Measurements from ENCODE around the gene ASB18.
"Not testable (repeated sequence)": the region's sequence is repeated elsewhere in the genome, so short reads cannot be mapped to it uniquely, and the experiment has no call there.

ASB18 gene

GRCh38 chr2:236271851-236272250, 7.6 kb upstream of the ASB18 start:
- H3K36me3 ChIP-seq (ENCODE audit: insufficient read depth, low read length): no peaks in the 10 kb centered on the region
- H3K9me3 ChIP-seq (ENCODE audit: low read depth, low read length): no peaks in the 10 kb centered on the region
- H3K4me3 ChIP-seq: no peak overlapping the region
- no peak overlapping the region for H3K9ac ChIP-seq (ENCODE audit: insufficient read length)
- TF ChIP-seq POLR2AphosphoS5 (IDR thresholded peaks at IDR 0.05; ENCODE audit: borderline replicate concordance, low read depth, low read length): no peak
- no peak for TF ChIP-seq FOXP2 (optimal IDR thresholded peaks at IDR 0.05; ENCODE audit: control extremely low read depth, extremely low read length, insufficient read depth)
- no peak for TF ChIP-seq EZH2 (IDR thresholded peaks at IDR 0.05)
- no peak for DNase-seq (ENCODE audit: low read depth, low spot score)
- no peak overlapping the region for H3K27ac ChIP-seq

- H3K9me3 ChIP-seq (ENCODE audit: low read depth, low read length); H3K4me3 ChIP-seq: not testable (repeated sequence)
These were observed 5.7 kb upstream of the ASB18 start for GRCh38 chr2:236269876-236270275.

GRCh38 chr2:236265675-236266074, 1.5 kb upstream of the ASB18 start:
- TF ChIP-seq POLR2AphosphoS5 (IDR thresholded peaks at IDR 0.05; ENCODE audit: borderline replicate concordance, low read depth, low read length): no peak
- no peak for TF ChIP-seq FOXP2 (optimal IDR thresholded peaks at IDR 0.05; ENCODE audit: control extremely low read depth, extremely low read length, insufficient read depth)
- no peak for TF ChIP-seq EZH2 (IDR thresholded peaks at IDR 0.05)
- Histone ChIP-seq H3K4me3 (no peak overlapping the region), H3K36me3 (ENCODE audit: insufficient read depth, low read length) (no peaks in the 10 kb centered on the region), H3K27ac (no peak overlapping the region), H3K9ac (ENCODE audit: insufficient read length) (no peak overlapping the region), H3K9me3 (ENCODE audit: low read depth, low read length) (no peaks in the 10 kb centered on the region)
- DNase-seq (ENCODE audit: low read depth, low spot score): no peak

More at GRCh38 chr2:236269876-236270275, 5.7 kb upstream of the ASB18 start:
- not testable (repeated sequence) for H3K27ac ChIP-seq; H3K36me3 ChIP-seq (ENCODE audit: insufficient read depth, low read length); H3K9ac ChIP-seq (ENCODE audit: insufficient read length); DNase-seq (ENCODE audit: low read depth, low spot score)

- no peak for TF ChIP-seq EZH2 (IDR thresholded peaks at IDR 0.05)
- no peak for TF ChIP-seq POLR2AphosphoS5 (IDR thresholded peaks at IDR 0.05; ENCODE audit: borderline replicate concordance, low read depth, low read length)
- no peak for TF ChIP-seq FOXP2 (optimal IDR thresholded peaks at IDR 0.05; ENCODE audit: control extremely low read depth, extremely low read length, insufficient read depth)
- Histone ChIP-seq H3K9ac (ENCODE audit: insufficient read length) (no peak overlapping the region), H3K9me3 (ENCODE audit: low read depth, low read length) (no peaks in the 10 kb centered on the region), H3K36me3 (ENCODE audit: insufficient read depth, low read length) (no peaks in the 10 kb centered on the region), H3K27ac (no peak overlapping the region), H3K4me3 (no peak overlapping the region)
- no peak for DNase-seq (ENCODE audit: low read depth, low spot score)
These were observed 2.0 kb downstream of the ASB18 start for GRCh38 chr2:236262238-236262637.

GRCh38 chr2:236261452-236261851, 2.8 kb downstream of the ASB18 start:
- TF ChIP-seq POLR2AphosphoS5 (IDR thresholded peaks at IDR 0.05; ENCODE audit: borderline replicate concordance, low read depth, low read length): no peak
- no peak for TF ChIP-seq EZH2 (IDR thresholded peaks at IDR 0.05)
- no peak for TF ChIP-seq FOXP2 (optimal IDR thresholded peaks at IDR 0.05; ENCODE audit: control extremely low read depth, extremely low read length, insufficient read depth)
- Histone ChIP-seq H3K27ac (no peak overlapping the region), H3K9me3 (ENCODE audit: low read depth, low read length) (no peaks in the 10 kb centered on the region), H3K4me3 (no peak overlapping the region), H3K9ac (ENCODE audit: insufficient read length) (no peak overlapping the region), H3K36me3 (ENCODE audit: insufficient read depth, low read length) (no peaks in the 10 kb centered on the region)
- no peak for DNase-seq (ENCODE audit: low read depth, low spot score)

GRCh38 chr2:236259371-236259770, 4.8 kb downstream of the ASB18 start:
- no peak for DNase-seq (ENCODE audit: low read depth, low spot score)
- Histone ChIP-seq H3K36me3 (ENCODE audit: insufficient read depth, low read length) (no peaks in the 10 kb centered on the region), H3K9me3 (ENCODE audit: low read depth, low read length) (no peaks in the 10 kb centered on the region), H3K9ac (ENCODE audit: insufficient read length) (no peak overlapping the region), H3K4me3 (no peak overlapping the region), H3K27ac (no peak overlapping the region)
- TF ChIP-seq POLR2AphosphoS5 (IDR thresholded peaks at IDR 0.05; ENCODE audit: borderline replicate concordance, low read depth, low read length) (no peak), EZH2 (IDR thresholded peaks at IDR 0.05) (no peak), FOXP2 (optimal IDR thresholded peaks at IDR 0.05; ENCODE audit: control extremely low read depth, extremely low read length, insufficient read depth) (no peak)

- H3K9ac ChIP-seq (ENCODE audit: insufficient read length): no peak overlapping the region
- no peak overlapping the region for H3K27ac ChIP-seq
- H3K9me3 ChIP-seq (ENCODE audit: low read depth, low read length): no peaks in the 10 kb centered on the region
- H3K4me3 ChIP-seq: no peak overlapping the region
- no peaks in the 10 kb centered on the region for H3K36me3 ChIP-seq (ENCODE audit: insufficient read depth, low read length)
- DNase-seq (ENCODE audit: low read depth, low spot score): no peak
- no peak for TF ChIP-seq POLR2AphosphoS5 (IDR thresholded peaks at IDR 0.05; ENCODE audit: borderline replicate concordance, low read depth, low read length)
These were observed 6.6 kb downstream of the ASB18 start for GRCh38 chr2:236257575-236257974.

GRCh38 chr2:236257136-236257535, 7.1 kb downstream of the ASB18 start:
- Histone ChIP-seq H3K4me3 (no peak overlapping the region), H3K9ac (ENCODE audit: insufficient read length) (no peak overlapping the region), H3K9me3 (ENCODE audit: low read depth, low read length) (no peaks in the 10 kb centered on the region), H3K27ac (no peak overlapping the region), H3K36me3 (ENCODE audit: insufficient read depth, low read length) (no peaks in the 10 kb centered on the region)
- TF ChIP-seq POLR2AphosphoS5 (IDR thresholded peaks at IDR 0.05; ENCODE audit: borderline replicate concordance, low read depth, low read length): no peak
- no peak for TF ChIP-seq FOXP2 (optimal IDR thresholded peaks at IDR 0.05; ENCODE audit: control extremely low read depth, extremely low read length, insufficient read depth)
- no peak for TF ChIP-seq EZH2 (IDR thresholded peaks at IDR 0.05)
- no peak for DNase-seq (ENCODE audit: low read depth, low spot score)

- H3K4me3 ChIP-seq: no peak overlapping the region
- no peaks in the 10 kb centered on the region for H3K36me3 ChIP-seq (ENCODE audit: insufficient read depth, low read length)
- DNase-seq (ENCODE audit: low read depth, low spot score): no peak
- H3K9me3 ChIP-seq (ENCODE audit: low read depth, low read length): no peaks in the 10 kb centered on the region
- no peak for TF ChIP-seq POLR2AphosphoS5 (IDR thresholded peaks at IDR 0.05; ENCODE audit: borderline replicate concordance, low read depth, low read length)
- no peak for TF ChIP-seq FOXP2 (optimal IDR thresholded peaks at IDR 0.05; ENCODE audit: control extremely low read depth, extremely low read length, insufficient read depth)
- TF ChIP-seq EZH2 (IDR thresholded peaks at IDR 0.05): no peak
- no peak overlapping the region for H3K27ac ChIP-seq
- no peak overlapping the region for H3K9ac ChIP-seq (ENCODE audit: insufficient read length)
These were observed 7.7 kb downstream of the ASB18 start for GRCh38 chr2:236256366-236256985.
